ENCODE measurements around the gene BHLHA15.
"Not testable (repeated sequence)": the region's sequence is repeated elsewhere in the genome, so short reads cannot be mapped to it uniquely, and the experiment has no call there.

The BHLHA15 gene

GRCh38 chr7:98211676-98212531 lies 665 bp downstream of the BHLHA15 start:
- DNase-seq, result no peak

GRCh38 chr7:98212532-98213041 lies 1.3 kb downstream of the BHLHA15 start:
- no peak for DNase-seq

- no peak for DNase-seq
Observed at GRCh38 chr7:98213296-98213887, 2.2 kb downstream of the BHLHA15 start.

GRCh38 chr7:98213888-98214810 lies 2.9 kb downstream of the BHLHA15 start:
- no peak for DNase-seq

GRCh38 chr7:98214811-98215321 lies 3.6 kb downstream of the BHLHA15 start:
- no peak for DNase-seq

GRCh38 chr7:98215561-98216495 lies 4.6 kb downstream of the BHLHA15 start:
- DNase-seq, result no peak

- DNase-seq, result no peak
Observed at GRCh38 chr7:98216941-98217622, 5.8 kb downstream of the BHLHA15 start.

- no peak for DNase-seq
Observed at GRCh38 chr7:98217623-98218582, 6.7 kb downstream of the BHLHA15 start.

- DNase-seq, result not testable (repeated sequence)
Observed at GRCh38 chr7:98219382-98219781, 8.1 kb downstream of the BHLHA15 start.

- DNase-seq, result no peak
Observed at GRCh38 chr7:98221611-98222532, 10.6 kb downstream of the BHLHA15 start.

GRCh38 chr7:98222533-98223195 lies 11.4 kb downstream of the BHLHA15 start:
- no peak for DNase-seq

GRCh38 chr7:98223351-98223897 lies 12.2 kb downstream of the BHLHA15 start:
- no peak for DNase-seq

- no peak for DNase-seq
Observed at GRCh38 chr7:98223898-98224700, 12.9 kb downstream of the BHLHA15 start.

GRCh38 chr7:98224701-98225181 lies 13.5 kb downstream of the BHLHA15 start:
- no peak for DNase-seq

- no peak for DNase-seq
Observed at GRCh38 chr7:98225913-98226614, 14.8 kb downstream of the BHLHA15 start.

GRCh38 chr7:98227939-98228338 lies 16.7 kb downstream of the BHLHA15 start:
- DNase-seq, result no peak
